WTC11 (cell line): ENCODE data around the gene PAPPA2. TPM values are rescaled to one million over a fixed set of nuclear protein-coding genes. Genes with fewer than 3 reads are reported as not detected.

ENCODE experiments used
- ATAC-seq: fragments of 200-7000 bp; cut with Tn5 transposase; 2 replicates; pipeline ENCODE4 v1.10.0; 2021; ENCODE audit warnings: mild to moderate bottlenecking, moderate library complexity
- CTCF ChIA-PET: fragments of 300-600 bp; sonication (Branson Sonifier 250); formaldehyde crosslinking; loops from one replicate; lab custom pipeline; 2021; ENCODE audit warnings: antibody characterized with exemption; lab: Charles Lee
- POLR2A ChIA-PET: fragments of 350-600 bp; sonication (Branson Sonifier 250); formaldehyde crosslinking; loops from one replicate; lab custom pipeline; 2021; ENCODE audit warnings: antibody characterized with exemption; lab: Charles Lee
- DNase-seq: peaks from one replicate; pipeline ENCODE4 v3.0.0; 2021; ENCODE audit warnings: low spot score
- H3K27ac Mint-ChIP-seq: 2 replicates; pipeline ENCODE4 v1.8.0; 2021; ENCODE audit warnings: mixed read lengths
- H3K27me3 Mint-ChIP-seq: 2 replicates; pipeline ENCODE4 v1.8.0; 2021; ENCODE audit warnings: low read depth, mild to moderate bottlenecking, moderate library complexity, mixed read lengths
- H3K36me3 Mint-ChIP-seq: 2 replicates; pipeline ENCODE4 v1.8.0; 2021; ENCODE audit warnings: mixed read lengths
- H3K4me1 Mint-ChIP-seq: 2 replicates; pipeline ENCODE4 v1.8.0; 2022; ENCODE audit warnings: mixed read lengths
- H3K4me3 Mint-ChIP-seq: 2 replicates; pipeline ENCODE4 v1.8.0; 2021; ENCODE audit warnings: mild to moderate bottlenecking, moderate library complexity, mixed read lengths
- H3K9me3 Mint-ChIP-seq: 2 replicates; pipeline ENCODE4 v1.8.0; 2021; ENCODE audit warnings: mixed read lengths
- ARID4B ChIP-seq: sonication (generic); formaldehyde crosslinking; IDR thresholded peaks from 2 replicates; pipeline ENCODE4 v1.8.0; 2023; ENCODE audit warnings: missing genetic modification reagents, mild to moderate bottlenecking, borderline replicate concordance
- CREM ChIP-seq: sonication (generic); formaldehyde crosslinking; IDR thresholded peaks from 2 replicates; pipeline ENCODE4 v1.8.1; 2022; ENCODE audit warnings: mild to moderate bottlenecking, missing genetic modification reagents, moderate library complexity
- ELF4 ChIP-seq: sonication (generic); formaldehyde crosslinking; IDR thresholded peaks from 2 replicates; pipeline ENCODE4 v1.8.1; 2022; ENCODE audit warnings: low read depth, mild to moderate bottlenecking, moderate library complexity, missing genetic modification reagents
- ESRRA ChIP-seq: sonication (generic); formaldehyde crosslinking; IDR thresholded peaks from 2 replicates; pipeline ENCODE4 v1.8.1; 2022; ENCODE audit warnings: mild to moderate bottlenecking, missing genetic modification reagents, borderline replicate concordance
- ETV6 ChIP-seq: sonication (generic); formaldehyde crosslinking; IDR thresholded peaks from 2 replicates; pipeline ENCODE4 v1.8.1; 2022; ENCODE audit warnings: mild to moderate bottlenecking, missing genetic modification reagents
- PRRX2 ChIP-seq: fragments of 250-450 bp; sonication (Bioruptor Pico); IDR thresholded peaks from 2 replicates; pipeline ENCODE4 v1.8.0; 2021; ENCODE audit warnings: mild to moderate bottlenecking
- SOX15 ChIP-seq: fragments of 250-450 bp; sonication (Bioruptor Pico); IDR thresholded peaks from 2 replicates; pipeline ENCODE4 v1.9.0; 2021; ENCODE audit warnings: mild to moderate bottlenecking
- TEAD1 ChIP-seq: sonication (generic); formaldehyde crosslinking; IDR thresholded peaks from 2 replicates; pipeline ENCODE4 v1.8.0; 2022; ENCODE audit warnings: mild to moderate bottlenecking, missing genetic modification reagents
- ZNF219 ChIP-seq: sonication (generic); formaldehyde crosslinking; IDR thresholded peaks from 2 replicates; pipeline ENCODE4 v1.8.0; 2023; ENCODE audit warnings: missing genetic modification reagents, mild to moderate bottlenecking, borderline replicate concordance
- ZNF532 ChIP-seq: fragments of 250-450 bp; sonication (Bioruptor Pico); IDR thresholded peaks from 2 replicates; pipeline ENCODE4 v1.9.0; 2021; ENCODE audit warnings: mild to moderate bottlenecking, borderline replicate concordance
- total RNA-seq: library from RNA; stranded (reverse); gene quantifications from 3 replicates; pipeline ENCODE4 v1.2.3, GENCODE V29; 2021
- TF ChIP-seq, protein P1 (sequence below): sonication (generic); formaldehyde crosslinking; IDR thresholded peaks from 2 replicates; pipeline ENCODE4 v1.8.1; 2022; ENCODE audit warnings: missing genetic modification reagents, borderline replicate concordance

PAPPA2 gene
- total RNA-seq, 1 experiment from 2014 or later = 0.74 TPM

DNA sequence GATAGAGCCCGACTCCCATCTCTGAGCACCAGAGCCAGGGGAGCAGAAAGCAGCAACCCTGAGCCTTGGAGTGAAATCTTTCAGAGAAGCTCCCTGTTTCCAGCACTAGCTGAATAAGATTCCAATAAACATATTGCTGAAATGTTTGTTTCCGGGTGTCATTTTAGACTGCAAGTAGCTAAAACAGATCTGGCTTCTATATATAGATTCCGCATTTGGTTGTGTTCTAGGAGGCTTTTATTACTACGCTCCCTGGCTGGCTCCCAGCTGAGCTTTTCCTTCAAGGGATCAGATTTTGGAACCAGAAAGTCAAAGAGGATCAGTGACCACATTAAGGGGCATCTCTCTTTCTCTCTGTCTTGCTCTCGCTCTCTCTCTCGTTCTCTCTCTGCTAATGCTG lies 88.2 kb downstream of the PAPPA2 start:
- ATAC-seq (no peak), DNase-seq (no peak)
- Mint-ChIP-seq H3K36me3 (no peaks in the 10 kb centered on the region), H3K27me3 (peaks cover 18% of the 10 kb centered on the region; the same call in 1 of the 2 replicates), H3K27ac (no peak overlapping the region), H3K9me3 (no peaks in the 10 kb centered on the region), H3K4me3 (no peak overlapping the region), H3K4me1 (peaks cover 42% of the 10 kb centered on the region)
- ChIA-PET CTCF (interaction anchor here (1.0 kb wide), 1 partner anchor 8 kb away, joined by 3 read pairs; no protein-coding TSS in a partner anchor), POLR2A (no interaction called here)
- TF ChIP-seq ELF4 (CRISPR knock-in tag) (no peak), ETV6 (CRISPR knock-in tag) (no peak), CREM (CRISPR knock-in tag) (no peak), ZNF532 (CRISPR knock-in tag) (no peak)

- H3K4me3 Mint-ChIP-seq = peak overlapping the region; percentile 77
- no peak for DNase-seq
- no peak for TF ChIP-seq TEAD1
- TF ChIP-seq, protein P1, sequence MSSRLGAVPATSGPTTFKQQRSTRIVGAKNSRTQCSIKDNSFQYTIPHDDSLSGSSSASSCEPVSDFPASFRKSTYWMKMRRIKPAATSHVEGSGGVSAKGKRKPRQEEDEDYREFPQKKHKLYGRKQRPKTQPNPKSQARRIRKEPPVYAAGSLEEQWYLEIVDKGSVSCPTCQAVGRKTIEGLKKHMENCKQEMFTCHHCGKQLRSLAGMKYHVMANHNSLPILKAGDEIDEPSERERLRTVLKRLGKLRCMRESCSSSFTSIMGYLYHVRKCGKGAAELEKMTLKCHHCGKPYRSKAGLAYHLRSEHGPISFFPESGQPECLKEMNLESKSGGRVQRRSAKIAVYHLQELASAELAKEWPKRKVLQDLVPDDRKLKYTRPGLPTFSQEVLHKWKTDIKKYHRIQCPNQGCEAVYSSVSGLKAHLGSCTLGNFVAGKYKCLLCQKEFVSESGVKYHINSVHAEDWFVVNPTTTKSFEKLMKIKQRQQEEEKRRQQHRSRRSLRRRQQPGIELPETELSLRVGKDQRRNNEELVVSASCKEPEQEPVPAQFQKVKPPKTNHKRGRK (CRISPR knock-in tag) = peak; percentile 93
- no peak overlapping the region for H3K27ac Mint-ChIP-seq
- H3K36me3 Mint-ChIP-seq = no peaks in the 10 kb centered on the region
- H3K27me3 Mint-ChIP-seq = peaks cover 18% of the 10 kb centered on the region; the same call in 1 of the 2 replicates
- ChIA-PET CTCF (interaction anchor here (0.7 to 1.9 kb wide), 5 partner anchors 34 to 328 kb away, joined by 4 to 6 read pairs (median 5); no protein-coding TSS in a partner anchor), POLR2A (interaction anchor here (0.6 to 0.7 kb wide), 2 partner anchors 324 to 326 kb away, joined by 6 to 8 read pairs; no protein-coding TSS in a partner anchor)
- peak; percentile 70 for ATAC-seq
- peaks cover 44% of the 10 kb centered on the region for H3K4me1 Mint-ChIP-seq
- no peaks in the 10 kb centered on the region for H3K9me3 Mint-ChIP-seq
These were observed 89.4 kb downstream of the PAPPA2 start for GRCh38 chr1:176552217-176552991.

GRCh38 chr1:176552999-176553398 lies 90.0 kb downstream of the PAPPA2 start:
- Mint-ChIP-seq H3K27me3 (peaks cover 18% of the 10 kb centered on the region; the same call in 1 of the 2 replicates), H3K27ac (no peak overlapping the region), H3K4me1 (peaks cover 44% of the 10 kb centered on the region), H3K4me3 (peak overlapping the region; percentile 77), H3K36me3 (no peaks in the 10 kb centered on the region), H3K9me3 (no peaks in the 10 kb centered on the region)
- CTCF ChIA-PET = interaction anchor here (0.7 to 1.9 kb wide), 5 partner anchors 35 to 328 kb away, joined by 4 to 6 read pairs (median 5); no protein-coding TSS in a partner anchor
- TF ChIP-seq ARID4B (CRISPR knock-in tag) = no peak
- TF ChIP-seq ZNF219 = no peak
- TF ChIP-seq SOX15 (CRISPR knock-in tag) = no peak
- TF ChIP-seq PRRX2 = no peak
- no peak for TF ChIP-seq ESRRA (CRISPR knock-in tag)
- POLR2A ChIA-PET = interaction anchor here (0.6 to 0.7 kb wide), 2 partner anchors 324 to 326 kb away, joined by 6 to 8 read pairs; no protein-coding TSS in a partner anchor
- no peak for DNase-seq
- ATAC-seq = peak; percentile 27; the same call in 1 of the 2 replicates
